CD4-positive, alpha-beta T cell treated with Interleukin-15 for 1 hour (primary cell): ENCODE measurements around the gene SULT1C3.

Experiments used
- DNase-seq: peaks from one replicate; pipeline ENCODE4 v3.0.0-alpha.2; 2020

SULT1C3 gene

DNA sequence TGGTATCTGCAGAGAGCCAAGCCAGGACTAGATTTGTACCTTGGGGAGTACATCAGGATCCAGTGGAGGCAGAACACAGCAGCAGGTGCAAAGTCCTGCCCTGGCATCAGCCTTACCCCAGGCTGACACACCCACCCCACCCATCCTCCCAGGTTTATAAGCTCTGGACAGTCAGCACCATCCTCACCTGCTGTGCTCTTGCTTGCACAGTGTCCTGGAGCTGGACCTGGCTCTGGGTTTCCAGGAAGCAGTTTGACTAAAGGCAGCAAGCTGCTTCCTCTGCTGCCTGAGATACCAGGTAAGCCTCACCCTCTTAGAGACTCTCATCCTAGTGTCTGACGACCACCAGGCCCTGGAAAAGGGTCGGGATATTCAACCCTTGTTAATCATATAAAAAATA lies at the start of gene SULT1C3:
TSS of gene SULT1C3 (plus strand) at position 183 of the 400 bp plus-strand sequence. CDS start 7,227 bp downstream, outside the sequence.
- DNase-seq: no peak

DNA sequence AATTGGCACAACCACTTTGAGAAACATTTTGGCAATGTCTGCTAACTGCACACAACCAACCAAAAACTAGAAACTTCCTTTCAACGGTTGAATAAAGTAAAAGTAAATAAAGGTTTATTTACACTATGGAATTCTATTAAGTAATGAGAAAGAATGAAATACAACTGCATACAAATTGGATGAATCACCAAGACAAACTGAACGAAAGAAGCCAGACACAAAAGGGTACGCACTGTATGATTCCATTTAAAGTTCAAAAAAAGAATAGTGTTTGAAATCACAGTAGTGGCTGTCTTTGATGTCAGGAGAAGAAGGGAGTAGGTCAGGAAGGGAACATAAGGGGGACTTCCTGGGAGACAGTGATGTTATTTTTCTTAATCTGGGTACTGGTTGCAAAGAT lies 46.5 kb upstream of the SULT1C3 start:
- DNase-seq: no peak

DNA sequence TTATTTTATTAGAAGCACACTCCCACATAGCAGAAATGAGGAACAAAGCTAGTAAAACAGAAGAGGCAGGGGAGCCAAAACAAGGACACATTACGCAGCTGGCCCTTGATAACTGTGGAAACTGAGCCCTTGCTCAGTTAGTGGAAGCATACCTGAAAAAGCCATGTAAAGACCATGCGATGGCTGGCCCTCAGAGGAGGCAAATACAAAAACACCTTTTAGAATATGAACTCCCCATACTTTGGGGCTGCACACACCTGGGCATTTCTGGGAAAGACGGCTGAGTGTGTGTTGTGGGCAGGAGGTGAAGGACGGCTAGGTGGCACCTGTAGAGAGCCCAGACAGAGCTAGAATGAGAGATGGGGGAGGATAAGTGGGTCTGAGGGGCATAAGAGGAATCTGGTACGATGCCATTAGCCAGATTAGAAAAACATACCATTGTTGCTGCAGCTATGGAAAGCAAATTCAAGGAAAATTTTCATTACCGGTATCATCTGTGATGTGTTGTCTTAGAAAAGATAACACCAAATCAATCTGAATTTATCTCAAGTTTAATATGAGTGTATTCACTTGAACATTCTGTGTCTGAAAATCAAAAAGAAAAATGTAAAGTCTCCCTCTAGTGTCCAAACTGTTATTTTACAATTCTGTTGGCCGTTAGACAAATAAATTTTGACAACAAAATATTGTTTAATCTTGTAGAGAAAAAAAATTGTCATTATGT lies 45.2 kb upstream of the SULT1C3 start:
- no peak for DNase-seq

DNA sequence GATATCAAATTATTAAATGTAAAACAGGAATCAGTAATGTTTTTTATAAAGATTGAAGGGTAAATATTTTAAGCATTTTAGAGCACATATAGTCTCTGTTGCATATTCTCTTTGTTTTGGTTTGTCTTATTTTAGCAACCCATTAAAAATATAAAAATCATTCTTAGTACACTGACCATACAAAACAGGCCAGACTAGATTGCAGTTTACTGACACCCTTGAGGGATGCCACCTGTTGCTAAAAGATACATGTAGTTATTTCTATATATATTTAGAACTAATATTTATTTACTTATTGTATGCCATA lies 44.7 kb upstream of the SULT1C3 start:
- DNase-seq: no peak

DNA sequence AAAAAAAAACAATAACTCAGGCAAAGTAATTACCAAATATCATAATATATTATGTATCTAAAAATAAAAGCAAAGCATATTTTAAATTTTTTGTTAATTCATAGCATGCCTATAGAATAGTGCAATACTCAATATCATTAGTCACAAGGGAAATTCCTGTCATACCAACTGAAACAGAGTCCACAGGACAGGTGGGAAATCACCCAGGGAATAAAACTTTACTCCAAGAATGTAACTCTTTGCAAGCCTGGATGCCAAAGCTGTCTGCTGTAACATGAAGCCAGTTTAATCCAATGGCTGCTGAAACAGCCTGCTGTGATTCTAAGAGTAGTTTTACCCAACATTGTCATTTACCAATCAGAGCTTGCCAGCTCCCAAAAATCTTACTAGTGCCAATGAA lies 40.0 kb upstream of the SULT1C3 start:
- no peak for DNase-seq

DNA sequence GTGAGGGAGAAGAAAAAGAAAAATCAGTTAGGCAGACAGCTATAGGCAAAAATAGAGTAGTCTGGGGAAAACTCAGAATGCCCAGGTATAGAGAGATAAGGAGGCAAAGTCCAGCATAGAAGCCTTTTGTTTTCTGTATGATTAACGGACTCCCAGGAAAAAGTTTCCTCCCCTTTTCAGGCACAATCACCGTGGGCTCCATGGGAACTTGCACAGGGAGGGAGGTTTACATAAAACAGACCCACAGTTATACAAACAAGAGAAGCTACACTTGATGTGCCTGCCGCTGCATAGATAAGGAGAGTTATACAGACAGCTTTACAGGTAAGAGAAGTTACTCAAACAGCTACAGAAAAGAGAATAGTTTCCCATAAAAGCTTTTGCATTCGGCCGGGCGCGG lies 39.2 kb upstream of the SULT1C3 start:
- no peak for DNase-seq

DNA sequence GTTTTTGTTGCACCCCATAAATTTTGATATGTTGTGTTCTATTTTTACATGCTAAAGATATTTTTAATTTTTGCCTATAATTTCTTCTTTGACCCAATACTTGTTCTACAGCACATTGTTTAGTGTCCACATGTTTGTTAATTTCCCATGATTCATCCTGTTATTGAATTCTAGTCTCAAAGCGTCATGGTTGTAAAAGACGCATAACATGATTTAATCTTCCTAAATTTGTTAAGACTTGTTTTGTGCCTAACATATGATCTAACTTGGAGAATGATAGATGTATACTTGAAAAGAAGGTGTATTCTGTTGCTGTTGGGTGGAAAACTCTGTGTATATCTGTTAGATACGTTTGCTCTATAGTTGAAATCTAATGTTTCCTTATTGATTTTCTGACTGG lies 27.1 kb upstream of the SULT1C3 start:
- DNase-seq: no peak

DNA sequence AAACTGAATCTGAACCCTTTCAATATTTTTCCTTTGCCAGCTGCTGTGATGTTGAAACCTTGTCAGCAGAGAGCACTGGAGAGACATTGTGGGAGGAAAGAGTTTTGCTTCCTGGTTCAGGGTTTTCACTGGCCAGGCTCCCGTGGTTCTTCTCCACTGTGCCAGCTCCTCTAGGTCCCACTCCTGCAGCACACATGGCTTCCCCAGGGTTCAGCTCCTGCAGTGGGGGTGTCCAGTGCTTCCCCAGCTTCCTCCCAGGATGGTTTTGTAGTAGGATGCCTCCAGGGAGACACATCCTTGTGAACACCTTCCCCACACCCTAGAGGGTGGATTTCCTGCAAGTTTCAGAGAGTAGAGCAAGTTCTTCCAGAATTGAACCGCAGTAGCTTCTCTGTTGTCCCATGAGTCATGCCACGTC lies 24.0 kb upstream of the SULT1C3 start:
- DNase-seq: no peak

DNA sequence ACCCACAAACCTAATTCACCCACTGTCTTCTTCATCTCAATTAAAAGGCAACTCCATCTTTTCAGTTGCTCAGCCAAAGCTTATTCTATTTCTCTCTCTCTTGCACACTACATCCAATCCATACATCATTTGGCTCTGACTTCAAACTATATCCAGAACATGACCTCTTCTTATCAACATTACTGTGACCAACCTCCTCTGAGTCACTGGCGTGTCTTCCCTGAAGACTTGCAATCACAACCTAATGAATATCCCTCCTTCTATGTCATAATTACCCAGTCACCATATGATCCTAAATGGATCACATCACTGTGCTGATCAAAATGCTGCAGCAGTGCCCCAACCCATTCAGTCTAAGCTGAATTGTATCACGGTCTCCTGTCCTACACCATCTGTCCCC lies 22.6 kb upstream of the SULT1C3 start:
- no peak for DNase-seq

DNA sequence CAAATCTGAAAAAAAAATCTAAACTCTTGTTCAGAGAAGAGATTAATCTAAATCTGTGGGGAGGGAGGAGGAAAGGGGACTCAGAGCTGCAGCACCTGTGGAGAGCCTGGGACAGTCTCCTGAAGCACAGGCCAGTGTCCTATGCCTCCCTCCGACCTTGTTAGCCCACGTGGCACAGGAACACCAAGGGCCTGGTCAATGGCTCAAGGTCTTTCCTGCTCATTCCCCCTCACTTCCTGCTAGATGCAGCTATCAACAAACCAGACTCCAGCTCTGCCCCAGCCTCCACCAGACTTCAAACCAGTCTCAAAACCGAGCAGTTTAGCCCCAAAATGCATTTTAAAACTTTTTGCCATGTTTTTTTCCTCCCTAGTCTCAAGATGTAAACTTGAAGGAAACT lies 20.1 kb upstream of the SULT1C3 start:
- DNase-seq: no peak

DNA sequence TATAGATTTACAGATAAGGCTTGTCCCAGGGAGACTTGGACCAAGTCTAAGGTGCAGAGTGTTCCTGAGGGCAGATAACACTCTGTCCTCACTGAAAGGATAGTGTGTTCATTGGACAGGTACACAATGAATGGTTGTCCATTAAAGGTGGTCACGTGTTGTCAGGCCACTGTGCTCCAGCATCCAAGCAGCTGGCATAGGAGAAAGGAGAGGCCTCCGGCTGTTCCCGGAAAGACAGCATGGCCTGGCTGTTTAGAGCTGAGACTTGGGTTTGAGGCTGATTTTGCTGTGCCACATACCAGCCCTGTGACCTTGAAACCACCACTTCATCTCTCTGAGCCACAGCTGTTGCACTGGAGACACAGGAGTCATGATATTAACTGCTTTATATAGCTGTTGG lies 19.6 kb upstream of the SULT1C3 start:
- DNase-seq: no peak

DNA sequence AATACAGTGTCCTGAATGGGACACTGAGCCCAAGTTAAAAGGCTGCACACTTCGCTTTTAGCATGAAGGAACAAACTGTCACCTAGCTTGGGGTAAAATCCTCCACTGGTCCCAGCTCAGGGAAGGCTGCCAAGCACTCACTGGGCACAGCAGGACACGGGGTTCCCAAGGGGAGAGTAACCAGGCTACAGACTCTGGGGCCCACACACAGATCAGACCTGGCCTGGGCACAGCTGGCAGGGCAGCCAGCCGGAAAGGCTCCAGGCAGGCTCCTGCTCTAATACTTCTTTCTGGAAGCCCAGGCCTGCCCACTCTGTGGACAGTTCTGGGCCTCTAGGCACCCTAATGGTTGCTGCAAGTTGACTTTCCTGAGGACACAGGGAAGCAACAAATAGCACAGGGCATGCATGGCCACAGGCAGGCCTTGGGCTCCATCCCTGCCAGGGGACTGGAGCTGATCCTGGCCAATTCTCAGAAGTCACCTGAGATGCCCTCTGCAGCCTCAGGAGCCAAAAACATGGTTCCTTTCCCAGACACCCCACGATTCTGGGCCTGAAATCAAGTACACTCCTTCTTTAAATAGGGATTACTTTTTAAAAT lies 18.7 kb upstream of the SULT1C3 start:
- DNase-seq: no peak

DNA sequence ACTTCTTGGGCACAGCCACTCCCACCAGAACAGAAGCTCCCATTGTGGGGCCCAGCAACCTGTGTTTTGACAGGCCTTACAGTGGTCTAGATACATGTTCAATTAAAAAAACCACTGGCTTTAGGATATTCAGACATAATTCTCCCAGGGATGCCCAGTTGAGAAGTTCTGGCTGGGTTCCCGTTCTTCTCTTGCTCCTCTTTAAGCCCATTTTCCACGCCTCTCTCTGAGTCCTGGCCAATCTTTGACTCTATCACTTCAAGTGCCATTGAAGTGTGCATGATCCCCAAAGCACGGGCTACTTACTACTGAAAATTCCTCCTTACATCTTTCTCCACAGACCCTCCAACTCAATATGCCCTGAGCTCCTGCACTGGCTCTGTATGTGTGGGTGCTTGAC lies 17.5 kb upstream of the SULT1C3 start:
- DNase-seq: no peak

DNA sequence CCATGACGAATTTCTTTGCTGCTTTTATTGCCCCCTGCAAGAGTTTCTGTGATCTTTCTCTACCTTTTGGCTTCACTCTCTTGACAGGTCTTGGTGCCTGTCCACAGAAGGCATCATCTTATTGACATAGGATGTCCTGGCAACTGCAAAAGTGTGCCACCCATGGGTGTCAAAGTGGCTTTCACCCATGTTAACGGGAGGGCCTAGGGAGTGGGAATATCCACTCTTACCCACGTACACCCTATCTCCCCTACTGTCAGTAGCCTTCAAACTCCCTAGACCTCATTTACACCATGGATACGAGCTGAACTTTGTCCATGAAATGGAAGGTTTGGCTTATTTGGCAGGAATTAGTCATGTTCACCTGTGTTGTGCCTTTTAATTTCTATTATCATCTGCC lies 16.2 kb upstream of the SULT1C3 start:
- no peak for DNase-seq

DNA sequence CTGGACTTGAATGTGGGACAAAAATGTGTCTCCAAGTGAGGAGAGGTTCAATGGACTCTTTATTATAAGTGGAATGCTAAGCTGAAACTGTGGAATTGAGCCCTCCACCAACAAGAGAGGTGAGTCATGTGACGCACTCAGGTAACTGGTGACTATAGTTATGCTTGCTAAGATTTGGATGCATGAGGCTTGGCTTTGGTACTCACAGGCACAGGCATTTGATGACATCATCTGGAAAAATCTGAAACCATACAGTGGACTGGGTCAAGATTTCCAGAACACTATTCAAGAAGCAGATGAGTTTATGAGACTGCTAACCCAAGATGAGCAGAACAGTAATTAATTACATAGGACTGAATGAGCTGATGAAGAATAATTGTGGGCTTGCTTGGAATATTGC lies 15.7 kb upstream of the SULT1C3 start:
- DNase-seq: no peak

DNA sequence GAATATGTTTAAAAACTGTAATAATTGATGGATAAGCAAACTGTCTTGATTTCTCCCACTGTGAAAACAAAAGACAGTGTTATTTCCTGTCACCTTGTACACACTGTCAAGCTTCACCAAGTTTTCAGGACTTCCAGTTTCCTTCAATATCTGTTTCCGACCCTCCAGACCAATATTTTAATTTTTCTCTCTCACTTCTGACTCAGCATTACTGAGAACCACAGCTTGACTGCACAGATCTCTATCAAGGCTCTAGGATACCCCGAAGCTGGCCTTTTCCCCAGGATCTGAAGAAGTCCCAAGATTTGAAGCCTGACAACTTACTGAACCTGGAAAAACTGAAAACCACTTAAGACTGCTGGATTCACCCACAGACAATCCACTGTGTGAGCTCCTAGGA lies 13.2 kb upstream of the SULT1C3 start:
- no peak for DNase-seq

DNA sequence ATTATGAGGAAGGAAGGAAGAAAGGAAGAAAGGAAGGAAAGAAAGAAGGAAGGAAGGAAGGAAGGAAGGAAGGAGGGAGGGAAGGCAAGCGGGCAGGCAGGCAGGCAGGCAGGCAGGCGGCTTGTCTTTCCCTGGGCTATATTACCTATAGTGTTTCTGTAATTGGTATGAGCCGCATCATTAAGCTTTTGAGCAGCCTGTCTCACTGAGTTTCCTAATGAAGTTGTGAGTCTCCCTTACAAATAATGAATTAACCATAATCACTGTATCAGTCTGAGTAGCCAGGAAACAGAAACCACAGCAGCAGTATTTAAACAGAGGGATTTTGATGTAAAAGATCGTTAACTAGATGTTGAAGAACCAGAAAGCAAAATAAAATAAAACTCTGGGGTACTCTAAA lies 11.8 kb upstream of the SULT1C3 start:
- DNase-seq: no peak

DNA sequence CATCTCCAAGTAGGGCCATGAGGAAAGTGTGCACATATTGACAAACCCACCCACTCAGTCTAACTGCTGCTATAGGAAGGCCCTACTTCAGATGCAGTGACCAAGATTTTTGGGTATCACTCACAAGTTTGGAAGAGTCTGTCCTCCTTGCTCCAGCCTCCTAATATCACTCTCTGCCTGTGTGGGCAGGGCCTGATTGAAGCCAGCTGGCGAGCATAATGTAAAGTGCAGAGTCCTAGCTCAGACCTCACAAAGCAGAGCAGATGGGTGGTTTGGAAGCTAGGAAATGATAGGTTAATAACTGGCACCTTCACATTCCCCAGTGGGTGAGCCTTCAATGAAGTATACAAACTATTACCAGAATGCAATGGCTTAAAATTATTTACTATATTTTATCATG lies 11.2 kb upstream of the SULT1C3 start:
- no peak for DNase-seq

DNA sequence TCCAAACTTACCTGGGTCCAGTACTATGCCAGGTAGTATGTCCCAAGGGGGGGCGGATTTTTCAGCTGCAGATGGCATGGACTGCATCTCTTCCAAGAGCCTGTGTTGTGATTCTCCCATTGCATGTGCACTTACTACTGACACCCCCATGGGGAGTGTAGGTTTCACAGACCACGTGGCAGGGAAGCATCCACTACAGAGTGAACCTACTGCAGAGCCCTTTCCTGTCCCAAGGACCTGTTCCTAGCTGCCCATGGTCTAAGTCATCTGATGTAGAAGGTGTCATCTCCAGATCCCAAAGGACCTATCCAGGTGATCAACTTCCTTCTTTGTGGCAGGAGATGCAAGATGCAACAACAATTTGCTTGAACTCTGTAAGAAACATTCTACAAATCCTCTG lies 9.9 kb upstream of the SULT1C3 start:
- DNase-seq: no peak

DNA sequence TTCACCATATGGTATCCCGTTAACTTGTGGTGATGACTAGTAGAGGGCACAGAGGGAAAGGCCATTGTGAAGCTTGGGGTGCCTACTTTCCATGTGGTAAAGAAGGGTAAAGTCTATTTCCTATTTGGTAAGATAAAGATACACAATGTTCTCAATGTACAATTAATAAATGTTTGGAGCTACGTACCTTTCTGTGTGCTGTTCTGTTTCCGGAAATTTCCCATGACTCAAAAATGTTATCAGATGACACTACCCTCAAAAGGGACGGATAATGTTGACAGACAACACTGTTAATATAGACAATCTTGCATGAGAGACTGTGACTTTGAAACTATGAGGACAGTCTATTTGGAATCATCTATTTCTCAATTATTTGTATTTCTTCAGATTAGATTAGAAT lies 4.2 kb upstream of the SULT1C3 start:
- no peak for DNase-seq

DNA sequence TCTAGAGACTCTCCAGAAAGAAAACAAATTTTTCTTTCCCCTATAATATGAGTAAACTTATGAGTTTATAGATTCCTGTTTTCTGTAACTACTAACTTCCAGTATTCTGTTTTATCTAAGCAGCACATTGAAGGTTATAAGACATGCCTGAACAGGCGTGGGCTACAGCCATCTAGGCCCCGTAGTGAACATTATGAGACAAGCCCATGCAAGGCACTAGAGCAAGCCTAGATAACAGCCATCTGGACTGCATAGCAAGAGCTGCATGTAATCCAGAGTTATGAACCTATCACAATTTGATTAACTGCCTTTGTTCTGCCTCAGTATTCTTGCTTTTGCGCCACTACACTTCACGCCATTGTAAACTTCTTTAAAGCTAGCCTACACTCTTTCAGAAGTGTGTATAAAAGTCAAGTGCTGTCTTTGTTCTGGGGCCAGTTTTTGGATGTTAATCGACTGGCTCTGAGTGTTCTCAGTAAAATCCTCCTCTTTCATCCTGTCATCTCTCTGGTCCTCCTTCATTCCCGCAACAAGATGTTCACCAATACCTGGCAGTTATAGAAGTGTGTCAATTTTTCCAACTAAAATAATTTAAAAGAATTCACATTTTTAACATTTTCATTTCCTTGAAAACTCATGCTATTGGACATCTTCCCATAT lies 3.0 kb upstream of the SULT1C3 start:
- no peak for DNase-seq

DNA sequence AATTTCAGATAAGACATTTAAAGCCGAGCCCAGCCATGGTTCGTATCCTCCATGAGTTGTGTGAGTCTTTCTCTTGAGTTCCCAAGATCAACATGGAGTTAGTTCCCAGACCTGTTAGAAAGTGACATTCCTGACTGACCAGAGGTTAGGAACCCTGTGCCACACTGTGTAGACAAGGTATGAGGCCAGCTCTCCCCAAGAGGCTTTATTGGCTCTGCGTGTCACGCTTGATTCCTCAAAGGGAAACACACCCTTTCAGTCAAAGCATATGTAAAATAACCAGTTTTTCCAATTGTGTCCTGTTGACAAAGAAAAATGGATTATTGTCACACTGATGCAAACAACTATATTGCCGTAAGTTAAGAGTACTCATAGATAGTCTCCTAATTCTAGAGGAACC lies 1.2 kb downstream of the SULT1C3 start:
- no peak for DNase-seq

DNA sequence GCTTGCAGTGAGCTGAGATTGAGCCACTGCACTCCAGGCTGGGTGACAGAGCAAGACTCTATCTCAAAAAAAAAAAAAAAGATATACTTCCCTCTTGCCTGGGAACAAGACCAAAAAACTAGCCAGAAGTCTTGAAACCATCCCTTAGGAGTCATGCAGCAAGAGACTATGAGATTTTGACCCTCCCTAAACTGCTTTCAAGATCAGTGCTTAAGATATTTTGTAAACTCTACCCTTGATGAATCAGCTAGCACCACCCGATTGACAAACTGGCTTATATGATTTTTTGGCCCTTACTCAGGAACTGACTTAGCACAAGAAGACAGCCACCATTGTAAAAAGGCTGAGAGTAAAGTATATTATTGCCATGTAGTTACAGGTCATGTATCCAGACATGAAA lies 3.8 kb downstream of the SULT1C3 start:
- DNase-seq: no peak

DNA sequence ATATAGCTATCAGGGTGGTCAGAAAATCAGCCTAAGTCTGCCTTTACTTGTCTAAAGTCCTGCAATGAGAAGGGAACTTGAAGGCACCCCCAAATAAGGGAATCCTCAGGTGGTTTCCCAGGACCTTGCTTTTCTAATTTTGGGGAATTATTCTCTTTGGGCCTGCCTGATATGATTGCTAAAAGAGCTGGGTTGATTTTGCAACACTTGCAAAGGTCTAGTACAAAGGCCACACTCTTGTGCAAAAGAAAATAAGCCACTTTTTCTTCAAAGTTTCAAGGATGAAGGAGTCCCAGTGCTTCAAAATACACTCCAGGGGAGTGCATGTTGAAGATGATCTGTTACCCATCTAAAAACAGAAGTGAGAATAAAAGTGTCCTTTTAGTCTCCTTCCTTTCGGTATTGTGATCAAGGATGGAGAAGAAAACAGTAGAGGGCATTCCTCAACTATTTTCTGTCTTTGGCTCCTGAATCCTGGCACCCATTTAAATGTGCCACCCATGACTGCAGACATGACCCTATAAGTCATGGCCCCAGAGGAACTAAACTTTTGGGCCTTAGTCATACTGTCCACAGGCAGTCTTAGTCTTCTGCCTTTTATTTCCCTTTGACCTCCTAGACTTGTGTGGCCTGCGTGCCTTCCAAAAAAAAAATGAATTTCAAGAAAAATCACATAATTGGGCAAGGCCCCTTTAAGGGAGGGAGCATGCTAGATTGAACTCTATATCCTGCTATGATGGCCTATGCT lies 5.1 kb downstream of the SULT1C3 start:
- no peak for DNase-seq
